ENCODE data around the gene VPS13D. TPM values are rescaled to one million over a fixed set of nuclear protein-coding genes. Genes with fewer than 3 reads are reported as not detected.

The VPS13D gene
- polyA plus RNA-seq, 1 of the 3 experiments (the other 2 are of a cell fraction) = 15.0 TPM

DNA sequence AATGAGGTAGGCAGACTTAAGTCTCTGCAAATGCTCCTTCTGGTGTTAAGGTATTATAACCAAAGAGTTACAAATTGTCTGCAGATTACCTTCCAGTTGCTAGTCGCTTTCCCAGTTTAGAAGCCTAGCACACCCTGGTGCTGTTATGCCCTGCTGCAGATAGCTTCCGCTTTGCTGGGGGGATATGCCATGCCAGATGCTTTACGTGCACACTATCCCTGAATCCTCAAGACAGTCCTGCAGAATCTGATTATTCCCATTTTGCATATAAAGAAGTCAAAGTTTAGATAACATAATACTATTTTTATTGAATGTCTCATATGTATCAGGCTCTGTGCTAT, 221.7 kb downstream of the VPS13D start:
- TF ChIP-seq POLR2AphosphoS5 (IDR thresholded peaks at IDR 0.05; ENCODE audit: low read depth, low read length) (no peak), RFX5 (IDR thresholded peaks at IDR 0.05; ENCODE audit: low read length) (no peak), RCOR1 (IDR thresholded peaks at IDR 0.05; ENCODE audit: low read length) (no peak), TCF12 (IDR thresholded peaks at IDR 0.05) (no peak), EP300 (IDR thresholded peaks at IDR 0.05; ENCODE audit: borderline replicate concordance in 1 of 2, low read depth in 1 of 2, low read length in 1 of 2) (no peak), YY1 (IDR thresholded peaks at IDR 0.05; ENCODE audit: low read depth) (no peak), RAD21 (IDR thresholded peaks at IDR 0.05; ENCODE audit: low read length) (no peak), RXRA (IDR thresholded peaks at IDR 0.05; ENCODE audit: borderline replicate concordance, low read depth) (no peak), SMC3 (IDR thresholded peaks at IDR 0.05; ENCODE audit: low read depth, low read length) (no peak), NFIC (IDR thresholded peaks at IDR 0.05; ENCODE audit: borderline replicate concordance) (no peak), MEF2A (IDR thresholded peaks at IDR 0.05; ENCODE audit: borderline replicate concordance, low read depth) (no peak), TAF1 (IDR thresholded peaks at IDR 0.05; ENCODE audit: borderline replicate concordance, low read depth, low read length) (no peak), SIN3A (IDR thresholded peaks at IDR 0.05; ENCODE audit: borderline replicate concordance, low read depth, low read length) (no peak), EZH2phosphoT487 (IDR thresholded peaks at IDR 0.05; ENCODE audit: borderline replicate concordance, low read depth) (no peak)
- TF ChIP-seq, protein P1, sequence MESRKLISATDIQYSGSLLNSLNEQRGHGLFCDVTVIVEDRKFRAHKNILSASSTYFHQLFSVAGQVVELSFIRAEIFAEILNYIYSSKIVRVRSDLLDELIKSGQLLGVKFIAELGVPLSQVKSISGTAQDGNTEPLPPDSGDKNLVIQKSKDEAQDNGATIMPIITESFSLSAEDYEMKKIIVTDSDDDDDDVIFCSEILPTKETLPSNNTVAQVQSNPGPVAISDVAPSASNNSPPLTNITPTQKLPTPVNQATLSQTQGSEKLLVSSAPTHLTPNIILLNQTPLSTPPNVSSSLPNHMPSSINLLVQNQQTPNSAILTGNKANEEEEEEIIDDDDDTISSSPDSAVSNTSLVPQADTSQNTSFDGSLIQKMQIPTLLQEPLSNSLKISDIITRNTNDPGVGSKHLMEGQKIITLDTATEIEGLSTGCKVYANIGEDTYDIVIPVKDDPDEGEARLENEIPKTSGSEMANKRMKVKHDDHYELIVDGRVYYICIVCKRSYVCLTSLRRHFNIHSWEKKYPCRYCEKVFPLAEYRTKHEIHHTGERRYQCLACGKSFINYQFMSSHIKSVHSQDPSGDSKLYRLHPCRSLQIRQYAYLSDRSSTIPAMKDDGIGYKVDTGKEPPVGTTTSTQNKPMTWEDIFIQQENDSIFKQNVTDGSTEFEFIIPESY (IDR thresholded peaks at IDR 0.05; ENCODE audit: borderline replicate concordance, low read depth) = no peak
- TF ChIP-seq, protein P2, sequence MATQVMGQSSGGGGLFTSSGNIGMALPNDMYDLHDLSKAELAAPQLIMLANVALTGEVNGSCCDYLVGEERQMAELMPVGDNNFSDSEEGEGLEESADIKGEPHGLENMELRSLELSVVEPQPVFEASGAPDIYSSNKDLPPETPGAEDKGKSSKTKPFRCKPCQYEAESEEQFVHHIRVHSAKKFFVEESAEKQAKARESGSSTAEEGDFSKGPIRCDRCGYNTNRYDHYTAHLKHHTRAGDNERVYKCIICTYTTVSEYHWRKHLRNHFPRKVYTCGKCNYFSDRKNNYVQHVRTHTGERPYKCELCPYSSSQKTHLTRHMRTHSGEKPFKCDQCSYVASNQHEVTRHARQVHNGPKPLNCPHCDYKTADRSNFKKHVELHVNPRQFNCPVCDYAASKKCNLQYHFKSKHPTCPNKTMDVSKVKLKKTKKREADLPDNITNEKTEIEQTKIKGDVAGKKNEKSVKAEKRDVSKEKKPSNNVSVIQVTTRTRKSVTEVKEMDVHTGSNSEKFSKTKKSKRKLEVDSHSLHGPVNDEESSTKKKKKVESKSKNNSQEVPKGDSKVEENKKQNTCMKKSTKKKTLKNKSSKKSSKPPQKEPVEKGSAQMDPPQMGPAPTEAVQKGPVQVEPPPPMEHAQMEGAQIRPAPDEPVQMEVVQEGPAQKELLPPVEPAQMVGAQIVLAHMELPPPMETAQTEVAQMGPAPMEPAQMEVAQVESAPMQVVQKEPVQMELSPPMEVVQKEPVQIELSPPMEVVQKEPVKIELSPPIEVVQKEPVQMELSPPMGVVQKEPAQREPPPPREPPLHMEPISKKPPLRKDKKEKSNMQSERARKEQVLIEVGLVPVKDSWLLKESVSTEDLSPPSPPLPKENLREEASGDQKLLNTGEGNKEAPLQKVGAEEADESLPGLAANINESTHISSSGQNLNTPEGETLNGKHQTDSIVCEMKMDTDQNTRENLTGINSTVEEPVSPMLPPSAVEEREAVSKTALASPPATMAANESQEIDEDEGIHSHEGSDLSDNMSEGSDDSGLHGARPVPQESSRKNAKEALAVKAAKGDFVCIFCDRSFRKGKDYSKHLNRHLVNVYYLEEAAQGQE (IDR thresholded peaks at IDR 0.05; ENCODE audit: low read depth, low read length) = no peak
- TF ChIP-seq, protein P3, sequence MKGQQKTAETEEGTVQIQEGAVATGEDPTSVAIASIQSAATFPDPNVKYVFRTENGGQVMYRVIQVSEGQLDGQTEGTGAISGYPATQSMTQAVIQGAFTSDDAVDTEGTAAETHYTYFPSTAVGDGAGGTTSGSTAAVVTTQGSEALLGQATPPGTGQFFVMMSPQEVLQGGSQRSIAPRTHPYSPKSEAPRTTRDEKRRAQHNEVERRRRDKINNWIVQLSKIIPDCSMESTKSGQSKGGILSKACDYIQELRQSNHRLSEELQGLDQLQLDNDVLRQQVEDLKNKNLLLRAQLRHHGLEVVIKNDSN (IDR thresholded peaks at IDR 0.05; ENCODE audit: borderline replicate concordance, low read depth) = no peak
- TF ChIP-seq, protein P4, sequence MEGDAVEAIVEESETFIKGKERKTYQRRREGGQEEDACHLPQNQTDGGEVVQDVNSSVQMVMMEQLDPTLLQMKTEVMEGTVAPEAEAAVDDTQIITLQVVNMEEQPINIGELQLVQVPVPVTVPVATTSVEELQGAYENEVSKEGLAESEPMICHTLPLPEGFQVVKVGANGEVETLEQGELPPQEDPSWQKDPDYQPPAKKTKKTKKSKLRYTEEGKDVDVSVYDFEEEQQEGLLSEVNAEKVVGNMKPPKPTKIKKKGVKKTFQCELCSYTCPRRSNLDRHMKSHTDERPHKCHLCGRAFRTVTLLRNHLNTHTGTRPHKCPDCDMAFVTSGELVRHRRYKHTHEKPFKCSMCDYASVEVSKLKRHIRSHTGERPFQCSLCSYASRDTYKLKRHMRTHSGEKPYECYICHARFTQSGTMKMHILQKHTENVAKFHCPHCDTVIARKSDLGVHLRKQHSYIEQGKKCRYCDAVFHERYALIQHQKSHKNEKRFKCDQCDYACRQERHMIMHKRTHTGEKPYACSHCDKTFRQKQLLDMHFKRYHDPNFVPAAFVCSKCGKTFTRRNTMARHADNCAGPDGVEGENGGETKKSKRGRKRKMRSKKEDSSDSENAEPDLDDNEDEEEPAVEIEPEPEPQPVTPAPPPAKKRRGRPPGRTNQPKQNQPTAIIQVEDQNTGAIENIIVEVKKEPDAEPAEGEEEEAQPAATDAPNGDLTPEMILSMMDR (IDR thresholded peaks at IDR 0.05) = no peak
- TF ChIP-seq, protein P5, sequence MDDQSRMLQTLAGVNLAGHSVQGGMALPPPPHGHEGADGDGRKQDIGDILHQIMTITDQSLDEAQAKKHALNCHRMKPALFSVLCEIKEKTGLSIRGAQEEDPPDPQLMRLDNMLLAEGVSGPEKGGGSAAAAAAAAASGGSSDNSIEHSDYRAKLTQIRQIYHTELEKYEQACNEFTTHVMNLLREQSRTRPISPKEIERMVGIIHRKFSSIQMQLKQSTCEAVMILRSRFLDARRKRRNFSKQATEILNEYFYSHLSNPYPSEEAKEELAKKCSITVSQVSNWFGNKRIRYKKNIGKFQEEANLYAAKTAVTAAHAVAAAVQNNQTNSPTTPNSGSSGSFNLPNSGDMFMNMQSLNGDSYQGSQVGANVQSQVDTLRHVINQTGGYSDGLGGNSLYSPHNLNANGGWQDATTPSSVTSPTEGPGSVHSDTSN (IDR thresholded peaks at IDR 0.05) = no peak
- H3K9ac ChIP-seq = no peak overlapping the region
- H3F3A ChIP-seq (replicated peaks; ENCODE audit: insufficient read depth) = peaks cover 22% of the 10 kb centered on the region
- H3K4me2 ChIP-seq = no peak overlapping the region
- H3K9me2 ChIP-seq = no peaks in the 10 kb centered on the region
- H3K36me3 ChIP-seq (replicated peaks in 1 of 2; ENCODE audit: control insufficient read depth in 1 of 2, insufficient read depth in 2 of 2, low read length in 1 of 2) = no peaks in the 10 kb centered on the region
- no peak for DNase-seq
- no peaks in the 10 kb centered on the region for H3K79me2 ChIP-seq (ENCODE audit: insufficient read depth)
- H2AFZ ChIP-seq (ENCODE audit: low read depth) = no peak overlapping the region
- H4K20me1 ChIP-seq (ENCODE audit: insufficient read depth) = no peaks in the 10 kb centered on the region
- 96% methylated on average over 3 of the region's 3 CpGs for WGBS (ENCODE audit: low lambda C conversion rate)
- H3K9me3 ChIP-seq = no peaks in the 10 kb centered on the region
- H3K27me3 ChIP-seq (ENCODE audit: insufficient read depth) = no peaks in the 10 kb centered on the region
- ChIA-PET POLR2A (no interaction called here), CTCF (interaction anchor here (1.3 kb wide), 1 partner anchor 34 kb away, joined by 3 read pairs; no protein-coding TSS in a partner anchor)
- peaks cover 35 to 49% of the 10 kb centered on the region in 2 experiments for H3K4me1 ChIP-seq (ENCODE audit: control insufficient read depth in 1 of 2, insufficient read depth in 2 of 2, low read depth in 1 of 2, low read length in 1 of 2)
- no peak overlapping the region for H3K4me3 ChIP-seq (ENCODE audit: low read depth in 2 of 2, low read length in 1 of 2)
- H3K27ac ChIP-seq (ENCODE audit: low read depth in 2 of 2, low read length in 1 of 2) = peak overlapping the region in 1 of 2 experiments; percentile 56; a peak in 2 of 4 replicates

Data from SK-N-SH (cell line).